ENCODE data around the gene CAV3.

GRCh38 chr3:8752832-8753231 is 19.2 kb downstream of the CAV3 start:
- TF ChIP-seq POLR2AphosphoS5 (IDR thresholded peaks at IDR 0.05) (no peak), CTCF (IDR thresholded peaks at IDR 0.05) (no peak), POLR2A (IDR thresholded peaks at IDR 0.05) (no peak)

Measured in stomach (tissue), 4 donors.